TTC549 (cell line): Measurements from ENCODE around the gene PALMD.
A peak's percentile ranks its signal among the peaks of the same experiment; 100 is the strongest.

Source experiments
- FAIRE-seq: peaks from 2 replicates; lab custom pipeline; 2012; peaks lifted over from hg19 to GRCh38; lab: Jason Lieb, UNC

PALMD gene

DNA sequence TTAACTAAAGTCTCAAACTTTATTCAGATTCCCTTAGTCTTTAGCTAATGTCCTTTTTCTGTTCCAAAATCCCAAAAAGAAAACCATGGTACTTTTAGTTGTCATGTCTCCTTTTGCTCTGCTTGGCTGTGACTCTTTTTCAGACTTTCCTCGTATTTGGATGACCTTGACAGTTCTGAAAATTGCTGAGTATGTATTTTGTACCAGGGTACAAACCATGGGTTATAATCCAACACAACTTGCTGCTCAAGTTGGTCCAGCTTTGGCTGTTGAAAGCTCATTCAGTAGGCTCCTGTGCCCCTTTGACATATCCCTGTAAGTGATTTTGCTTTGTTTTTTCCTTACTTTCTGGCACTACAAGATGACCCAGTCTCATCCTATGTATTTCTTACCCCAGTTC, 51.7 kb downstream of the PALMD start:
- no peak for FAIRE-seq

DNA sequence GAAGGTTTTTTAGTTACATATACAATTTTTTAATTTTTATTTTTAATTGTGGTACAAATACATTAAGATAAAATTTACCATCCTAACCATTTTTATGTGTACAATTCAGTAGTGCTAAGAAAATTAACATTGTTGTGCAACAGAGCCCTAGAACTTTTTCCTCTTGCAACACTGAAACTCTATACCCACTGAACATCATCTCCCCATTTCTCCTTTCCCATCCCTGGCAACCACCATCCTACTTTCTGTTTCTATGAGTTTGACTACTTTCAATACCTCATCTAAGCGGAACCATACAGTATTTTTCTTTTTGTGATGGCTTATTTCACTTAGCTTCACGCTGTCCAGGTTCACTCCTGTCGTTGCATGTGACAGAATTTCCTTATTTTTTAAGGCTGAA, 54.1 kb downstream of the PALMD start:
- no peak for FAIRE-seq

DNA sequence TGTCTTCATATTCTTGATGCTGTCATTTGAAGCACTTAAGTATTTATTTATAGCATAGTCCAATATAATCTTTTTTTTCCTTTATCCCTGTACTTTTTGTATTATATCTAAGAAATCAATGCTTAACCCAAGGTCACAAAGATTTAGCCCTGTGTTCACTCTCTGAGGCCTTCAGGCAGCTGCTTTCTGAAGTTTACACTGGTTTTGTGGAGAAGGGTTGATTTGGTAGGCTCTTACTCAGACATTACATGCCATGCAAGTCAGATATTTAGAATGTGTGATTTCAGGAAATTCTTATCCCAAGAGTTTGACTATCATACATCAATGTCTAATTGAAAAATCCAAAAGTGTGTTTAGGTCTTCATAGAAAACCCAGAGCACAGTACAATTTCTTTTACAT, 56.3 kb downstream of the PALMD start:
- FAIRE-seq = no peak

DNA sequence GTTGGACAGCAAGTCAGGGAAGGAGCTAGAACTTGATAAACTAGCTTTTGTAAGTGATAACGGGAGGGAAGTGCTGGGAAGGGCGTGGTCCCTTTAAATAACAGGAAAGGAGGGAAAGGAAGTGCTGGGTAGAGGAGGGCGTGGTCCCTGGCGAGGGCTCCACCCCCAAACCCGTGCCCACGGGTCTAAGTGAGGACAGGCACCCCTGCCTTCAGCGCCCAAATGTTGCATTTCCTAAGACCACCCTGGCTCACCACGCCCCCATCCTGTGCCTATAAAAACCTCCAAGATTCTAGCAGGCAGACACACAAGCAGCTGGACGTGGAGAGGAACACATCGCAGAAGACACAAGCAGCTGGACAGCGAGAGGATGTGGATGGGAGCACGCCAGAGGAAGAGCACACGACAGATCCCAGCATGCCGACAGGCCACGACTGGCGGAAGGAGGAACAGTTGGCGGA, 58.5 kb downstream of the PALMD start:
- no peak for FAIRE-seq

DNA sequence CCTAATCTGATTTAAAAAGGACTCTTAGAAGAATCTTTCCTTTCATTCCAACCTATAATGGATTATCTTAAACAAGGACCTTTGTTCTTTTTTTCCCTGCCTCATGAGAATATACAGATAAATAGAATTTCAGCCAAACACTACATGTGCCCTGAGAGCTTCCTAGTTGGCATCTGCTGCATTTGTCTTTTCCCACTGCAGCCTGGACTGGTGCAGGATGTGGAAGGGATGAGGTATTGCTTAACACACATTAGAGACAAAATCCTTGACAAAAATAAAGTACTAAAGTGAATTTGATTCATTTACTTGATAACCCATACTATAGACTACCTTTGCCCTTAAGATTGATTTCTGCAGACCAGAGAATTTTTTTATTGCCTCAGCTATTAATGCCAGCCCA, 59.5 kb downstream of the PALMD start:
- no peak for FAIRE-seq

DNA sequence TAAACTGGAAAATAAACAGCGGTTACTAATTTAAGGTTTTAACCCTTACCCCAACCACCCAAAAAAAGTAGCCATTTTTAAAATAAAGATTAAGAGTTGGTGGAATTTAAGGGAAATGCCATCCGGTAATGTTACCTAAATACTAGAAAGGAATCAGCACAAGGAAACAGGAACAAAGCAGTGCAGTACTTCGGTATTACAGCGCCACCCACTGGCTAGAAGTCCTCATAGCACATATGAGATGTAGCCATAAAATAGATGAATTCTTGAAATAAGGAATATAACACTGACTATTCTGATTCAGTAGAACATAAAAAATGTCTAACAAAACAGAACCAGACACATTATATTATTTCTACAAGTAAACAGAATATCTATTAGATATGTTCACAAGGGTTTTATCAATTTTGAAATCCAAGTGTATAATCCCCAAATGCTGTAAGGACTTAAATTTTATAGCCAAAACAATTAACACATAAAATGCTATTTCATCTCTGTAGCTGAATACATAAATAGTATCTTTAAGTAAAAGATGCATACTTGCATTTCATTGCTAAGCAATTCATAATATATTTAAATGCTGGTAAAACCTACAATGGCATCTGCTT, 61.7 kb downstream of the PALMD start:
- peak; percentile 88 for FAIRE-seq

DNA sequence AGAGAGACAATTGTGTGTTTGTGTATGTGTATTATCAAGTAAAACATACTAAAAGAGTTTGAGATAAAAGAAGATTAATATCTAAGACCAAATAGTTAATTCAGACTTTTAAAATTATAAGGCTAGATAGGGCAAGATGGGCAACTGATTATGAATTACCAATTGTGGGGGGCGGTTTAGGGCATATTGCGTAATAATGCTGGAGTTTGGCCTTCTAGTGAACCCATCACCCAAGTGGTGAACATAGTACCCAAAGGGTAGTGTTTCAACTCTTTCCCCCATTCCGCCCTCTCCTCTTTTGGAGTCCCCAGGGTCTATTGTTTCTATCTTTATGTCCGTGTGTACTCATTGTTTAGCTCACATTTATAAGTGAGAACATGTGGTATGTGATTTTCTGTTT, 65.1 kb downstream of the PALMD start:
- FAIRE-seq = no peak

DNA sequence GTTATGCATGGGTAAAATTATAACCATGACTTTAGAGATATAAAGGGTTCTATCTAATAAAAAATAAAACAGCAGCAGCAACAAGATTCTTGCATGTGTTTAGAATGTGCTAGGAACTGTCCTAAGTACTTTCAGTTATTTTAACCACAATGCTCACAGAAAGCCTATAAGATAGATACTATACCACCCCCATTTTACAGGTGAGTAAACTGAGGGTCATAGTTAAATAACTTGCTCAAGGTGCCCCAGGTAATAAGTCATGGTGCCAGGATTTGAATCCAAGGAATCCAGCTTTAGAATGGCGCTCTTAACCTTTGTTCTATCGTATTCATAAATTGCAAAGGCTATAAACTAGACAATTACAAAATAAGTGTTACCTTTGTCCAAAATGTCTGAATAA, 67.1 kb downstream of the PALMD start:
- no peak for FAIRE-seq

DNA sequence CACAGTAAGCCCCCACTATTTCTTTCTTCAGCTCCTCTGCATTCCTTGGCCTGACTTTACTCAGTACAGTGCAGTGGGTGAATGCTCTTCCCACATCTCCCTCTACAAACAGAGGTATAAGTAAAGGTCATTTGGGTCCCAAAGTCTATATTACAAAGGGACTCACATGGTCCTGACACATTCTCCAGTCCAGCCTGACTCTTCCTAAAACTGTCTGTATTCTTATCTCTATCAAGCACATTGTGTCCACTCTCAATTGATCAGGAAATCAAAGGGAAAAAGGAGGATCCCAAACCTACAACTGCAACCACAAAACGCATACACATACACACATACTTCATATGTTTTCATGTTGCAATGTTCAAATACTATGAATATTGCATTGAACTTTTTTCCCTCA, 71.1 kb downstream of the PALMD start:
- FAIRE-seq = no peak

DNA sequence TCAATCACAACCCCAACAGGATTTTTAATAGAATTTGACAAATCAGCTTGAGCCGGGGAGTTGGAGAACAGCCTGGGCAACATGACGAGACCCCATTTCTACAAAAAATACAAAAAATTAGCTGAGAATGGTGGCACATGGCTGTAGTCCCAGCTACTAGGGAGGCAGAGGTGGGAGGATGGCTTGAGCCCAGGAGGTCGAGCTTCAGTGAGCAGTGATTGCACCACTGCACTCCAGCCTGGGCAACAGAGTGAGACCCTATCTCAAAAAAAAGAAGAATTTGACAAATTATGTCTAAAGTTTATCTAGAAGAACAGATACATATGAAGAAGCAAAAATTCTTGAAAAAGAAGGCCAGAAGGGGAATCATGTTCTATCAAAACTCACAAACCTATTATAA, 77.3 kb downstream of the PALMD start:
- FAIRE-seq = no peak

DNA sequence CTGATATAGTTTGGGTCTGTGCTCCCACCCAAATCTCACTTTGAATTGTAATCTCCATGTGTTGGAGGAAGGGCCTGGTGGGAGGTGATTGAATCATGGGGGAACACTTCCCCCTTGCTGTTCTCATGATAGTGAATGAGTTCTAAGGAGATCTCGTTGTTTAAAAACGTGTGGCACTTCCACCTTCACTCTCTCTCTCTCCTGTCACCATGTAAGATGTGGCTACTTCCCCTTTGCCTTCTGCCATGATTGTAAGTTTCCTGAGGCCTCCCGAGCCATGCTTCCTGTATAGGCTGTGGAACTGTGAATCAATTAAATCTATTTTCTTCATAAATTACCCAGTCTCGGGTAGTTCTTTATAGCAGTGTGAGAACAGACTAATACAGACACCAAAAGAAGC, 80.1 kb downstream of the PALMD start:
- no peak for FAIRE-seq

DNA sequence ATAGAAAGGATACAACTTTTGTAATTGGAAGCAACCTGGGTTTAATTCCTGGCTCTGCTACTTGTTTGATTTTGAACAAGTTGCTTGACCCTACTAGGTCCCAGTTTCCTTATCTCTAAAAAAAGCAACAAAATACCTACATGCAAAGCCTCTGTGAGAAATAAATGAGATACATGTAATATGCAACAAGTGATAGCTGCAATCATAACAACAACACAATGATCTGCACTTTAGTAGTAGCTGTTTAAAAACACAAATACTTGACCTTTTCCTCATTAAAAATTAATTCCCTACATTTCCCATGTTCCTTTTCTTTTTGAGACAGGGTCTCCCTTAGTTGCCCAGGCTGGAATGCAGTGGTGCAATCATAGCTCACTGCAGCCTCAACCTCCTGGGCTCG, 80.5 kb downstream of the PALMD start:
- no peak for FAIRE-seq

DNA sequence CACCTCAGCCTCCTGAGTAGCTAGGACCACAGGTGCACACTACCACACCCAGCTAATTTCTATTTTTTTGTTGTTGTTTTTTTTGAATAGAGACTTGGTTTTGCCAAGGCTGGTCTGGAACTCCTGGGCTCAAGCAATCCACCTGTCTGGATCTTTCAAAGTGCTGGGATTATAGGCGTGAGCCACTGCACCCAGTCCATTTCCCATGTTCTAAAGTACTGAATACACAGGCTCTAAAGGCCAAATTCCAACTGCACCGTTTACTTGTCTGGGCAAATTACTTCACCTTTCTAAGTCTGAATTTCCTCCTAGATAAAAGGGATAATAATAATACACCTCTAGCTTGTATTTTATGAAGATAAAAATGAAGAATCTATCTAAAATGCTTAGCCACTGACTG, 80.9 kb downstream of the PALMD start:
- no peak for FAIRE-seq

DNA sequence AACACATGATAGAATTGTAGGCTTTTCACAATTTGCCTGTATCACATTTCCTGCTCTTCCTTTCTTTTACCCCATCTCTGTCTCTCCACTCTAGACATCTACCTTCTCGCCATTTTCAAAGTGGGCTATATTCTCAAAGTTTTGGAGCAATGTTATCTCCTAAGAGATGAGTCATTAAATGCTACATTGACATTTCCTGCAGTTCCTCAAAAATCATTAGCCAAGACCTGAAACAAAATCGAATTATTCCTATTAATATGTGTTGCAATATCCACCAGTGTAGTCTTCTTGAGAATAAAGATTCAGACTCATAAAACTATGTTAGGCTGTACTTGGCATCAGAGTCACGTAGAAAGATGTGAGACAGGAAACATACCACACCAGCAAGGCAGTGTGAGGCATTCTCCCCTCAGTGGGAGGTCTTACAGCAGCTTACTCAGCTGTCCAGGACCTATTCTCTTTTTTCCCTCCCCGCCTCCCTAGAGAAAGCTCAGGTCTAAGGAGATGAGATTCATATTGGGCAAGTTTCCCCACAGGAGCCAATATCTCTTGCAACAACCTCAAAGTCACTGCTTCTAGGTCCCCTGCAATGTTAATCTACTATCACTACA, 81.8 kb downstream of the PALMD start:
- FAIRE-seq = no peak

DNA sequence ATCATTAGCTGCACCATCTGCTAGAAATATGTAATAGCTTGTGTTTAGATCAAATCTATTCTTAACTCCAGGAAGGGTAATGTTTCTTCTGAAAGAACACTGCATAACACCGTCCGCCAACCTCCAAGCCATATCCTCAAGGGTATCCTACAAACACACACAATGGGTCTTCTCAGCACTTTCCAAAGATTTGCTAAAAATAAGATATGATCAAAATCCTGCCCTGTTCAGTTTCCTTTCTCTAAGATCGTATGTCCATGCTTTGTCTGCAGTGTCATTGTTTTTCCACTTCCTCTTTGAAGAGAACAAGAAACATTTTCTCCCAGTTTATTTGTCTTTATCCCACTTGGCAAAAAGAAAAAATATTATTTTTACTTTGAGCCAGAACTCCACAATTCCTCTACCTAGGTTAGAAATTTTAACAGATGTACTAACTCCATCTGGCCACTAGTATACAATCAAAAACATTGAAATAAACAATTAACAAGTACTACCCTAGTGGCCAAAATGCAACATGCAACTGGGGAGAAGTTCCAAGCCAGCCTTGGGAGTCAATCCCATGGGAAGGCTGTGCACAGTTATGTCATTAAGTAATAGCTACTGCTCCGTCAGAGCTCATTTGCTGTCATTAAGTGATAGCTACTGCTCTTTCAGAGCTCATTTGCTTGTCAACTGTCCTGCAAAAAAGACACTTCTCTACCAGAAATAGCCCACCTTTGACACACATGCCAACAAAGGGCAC, 82.8 kb downstream of the PALMD start:
- FAIRE-seq = peak; percentile 17

DNA sequence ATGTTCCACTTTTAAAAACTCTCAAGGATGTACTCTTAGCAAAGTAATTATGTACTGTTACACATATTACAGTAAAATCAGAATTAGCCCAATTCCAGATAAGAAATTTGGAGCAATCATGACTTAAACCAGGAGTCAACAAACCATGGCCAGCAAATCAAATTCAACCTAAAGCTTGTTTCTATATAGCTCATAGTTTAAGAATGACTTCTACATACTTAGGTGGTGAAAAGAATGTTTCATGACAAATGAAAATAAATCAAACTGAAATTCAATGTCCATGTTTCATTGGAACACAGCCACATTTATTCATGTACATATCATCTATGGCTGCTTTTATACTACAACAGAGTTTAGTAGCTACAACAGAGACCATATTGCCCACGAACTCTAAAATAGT, 85.5 kb downstream of the PALMD start:
- no peak for FAIRE-seq

DNA sequence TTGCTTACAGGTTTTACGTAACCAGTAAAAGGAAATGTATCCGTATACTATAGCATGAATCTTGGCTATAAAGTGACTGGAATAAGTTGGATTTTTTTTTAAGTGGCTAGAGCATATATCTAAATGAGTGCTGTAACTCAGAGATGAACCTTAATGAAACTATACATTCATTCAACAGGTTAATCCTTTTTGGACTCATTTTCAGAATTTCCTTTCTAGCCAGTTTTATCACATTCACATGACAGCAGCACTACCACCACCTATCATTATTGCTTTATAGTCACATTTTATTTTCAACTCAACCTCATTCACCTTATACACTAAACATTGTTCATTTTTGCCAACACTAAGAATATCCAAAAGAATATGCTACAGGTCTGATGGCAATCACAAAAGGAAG, 89.9 kb downstream of the PALMD start:
- no peak for FAIRE-seq

DNA sequence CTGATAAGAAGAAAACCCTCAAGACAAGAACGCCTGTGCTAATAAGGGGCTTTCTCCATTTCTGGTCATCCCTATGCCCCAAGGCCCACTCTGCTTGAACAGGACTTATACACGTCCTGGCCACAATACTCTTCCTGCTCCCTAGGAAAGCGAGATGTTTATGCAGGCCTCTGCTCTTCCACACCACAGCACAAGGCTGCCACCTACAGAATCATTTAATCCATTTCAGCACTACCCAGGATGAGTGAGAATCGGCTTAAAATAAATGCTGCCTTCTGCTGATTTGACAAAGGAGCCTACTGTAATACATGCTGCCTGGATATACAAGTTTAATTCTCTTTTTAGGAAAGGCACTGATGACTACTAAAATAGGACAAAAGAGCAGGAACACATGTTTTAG, 91.1 kb downstream of the PALMD start:
- peak; percentile 69 for FAIRE-seq

DNA sequence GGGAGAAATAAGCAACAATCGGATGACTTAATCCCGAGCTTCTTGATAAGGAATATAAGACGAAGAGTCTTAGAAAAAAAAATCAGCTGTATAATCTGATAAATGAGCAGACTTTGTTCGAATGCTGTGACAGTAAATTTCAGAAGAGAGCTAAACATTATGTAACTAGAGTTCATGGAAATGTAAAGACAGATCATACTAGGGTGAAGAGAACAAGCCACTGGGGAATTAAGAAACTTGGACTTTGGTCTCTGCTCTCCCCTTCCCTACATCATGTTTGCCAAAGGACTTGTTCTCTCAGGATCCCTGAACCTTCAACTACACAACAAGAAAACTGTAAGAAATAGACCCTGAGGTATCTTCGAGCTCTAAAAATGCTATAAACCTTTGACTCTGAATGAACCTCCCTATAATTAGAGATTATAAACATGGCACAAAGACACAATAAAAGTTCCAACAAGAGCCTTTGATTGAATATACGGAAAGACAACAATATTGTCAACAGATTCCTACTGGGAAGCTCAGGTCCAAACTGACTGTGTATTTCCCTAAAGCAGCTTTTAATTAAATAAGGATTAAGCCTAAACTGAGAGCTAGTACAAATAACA, 93.0 kb downstream of the PALMD start:
- FAIRE-seq = no peak

DNA sequence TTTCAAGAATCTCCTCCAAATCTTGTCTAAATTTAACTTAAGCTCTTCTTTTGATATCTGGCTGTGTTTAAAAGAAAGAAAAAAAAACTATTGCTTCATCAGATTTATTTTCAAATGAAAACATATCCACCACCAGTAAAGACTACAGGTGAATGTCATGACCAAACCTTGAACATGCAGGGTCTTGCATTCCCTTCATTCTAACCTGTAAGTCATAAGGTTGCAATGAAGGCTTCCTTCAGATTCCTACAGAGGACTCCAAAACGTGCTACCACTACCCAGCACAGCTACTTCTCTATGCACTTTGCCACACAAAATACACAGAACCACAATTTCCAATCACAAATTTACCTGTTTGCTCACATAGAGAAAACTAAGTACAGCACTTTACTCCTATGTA, 94.2 kb downstream of the PALMD start:
- no peak for FAIRE-seq
